Mesendoderm (in vitro differentiated cells): ENCODE data around the gene TTC38.

Experiments
- DNase-seq: peaks from one replicate; pipeline ENCODE4 v3.0.0; 2013
- H2AK5ac ChIP-seq: 2 replicates; pipeline ENCODE4 v1.6.1; 2013; ENCODE audit warnings: low read length, inconsistent platforms
- H2BK120ac ChIP-seq: 2 replicates; pipeline ENCODE4 v1.6.1; 2013; ENCODE audit warnings: low read depth, mild to moderate bottlenecking, low read length, moderate library complexity, mixed read lengths
- H2BK15ac ChIP-seq: replicated peaks from 2 replicates; pipeline ENCODE4 v1.6.1; 2013; ENCODE audit warnings: low read depth, mild to moderate bottlenecking, moderate library complexity
- H2BK5ac ChIP-seq: 2 replicates; pipeline ENCODE4 v1.6.1; 2013; ENCODE audit warnings: low read length, inconsistent platforms
- H3K18ac ChIP-seq: 2 replicates; pipeline ENCODE4 v1.6.1; 2013; ENCODE audit warnings: mild to moderate bottlenecking, low read length, mixed read lengths
- H3K23ac ChIP-seq: one replicate; pipeline ENCODE4 v1.6.1; 2013; ENCODE audit warnings: low read length
- H3K27ac ChIP-seq: 2 replicates; pipeline ENCODE4 v1.5.1; 2013; ENCODE audit warnings: low read depth, mild to moderate bottlenecking, inconsistent platforms, low read length, moderate library complexity
- H3K27me3 ChIP-seq: 2 replicates; pipeline ENCODE4 v1.6.1; 2013; ENCODE audit warnings: low read length, control low read depth, mild to moderate bottlenecking, inconsistent platforms; ENCODE audit not compliant: insufficient read depth, poor library complexity
- H3K36me3 ChIP-seq: 2 replicates; pipeline ENCODE4 v1.6.1; 2013; ENCODE audit warnings: low read length, inconsistent platforms; ENCODE audit not compliant: control insufficient read depth, insufficient read depth
- H3K4ac ChIP-seq: one replicate; pipeline ENCODE4 v1.6.1; 2013; ENCODE audit warnings: low read depth, mild to moderate bottlenecking, low read length, moderate library complexity
- H3K4me1 ChIP-seq: 2 replicates; pipeline ENCODE4 v1.6.1; 2013; ENCODE audit warnings: low read depth, low read length, inconsistent platforms; ENCODE audit not compliant: control insufficient read depth
- H3K4me2 ChIP-seq: 2 replicates; pipeline ENCODE4 v1.6.1; 2013; ENCODE audit warnings: low read length
- H3K4me3 ChIP-seq: 2 replicates; pipeline ENCODE4 v1.5.1; 2013; ENCODE audit warnings: mild to moderate bottlenecking, low read length
- H3K56ac ChIP-seq: one replicate; pipeline ENCODE4 v1.6.1; 2013; ENCODE audit warnings: low read length
- H3K79me1 ChIP-seq: 2 replicates; pipeline ENCODE4 v1.6.1; 2013; ENCODE audit warnings: low read length, inconsistent platforms
- H3K79me2 ChIP-seq: 2 replicates; pipeline ENCODE4 v1.6.1; 2013; ENCODE audit warnings: mild to moderate bottlenecking, low read length; ENCODE audit not compliant: control insufficient read depth, insufficient read depth
- H3K9ac ChIP-seq: 2 replicates; pipeline ENCODE4 v1.6.1; 2013; ENCODE audit warnings: low read length, inconsistent platforms
- H4K5ac ChIP-seq: one replicate; pipeline ENCODE4 v1.6.1; 2013; ENCODE audit warnings: low read length
- H4K8ac ChIP-seq: one replicate; pipeline ENCODE4 v1.6.1; 2013; ENCODE audit warnings: low read depth, mild to moderate bottlenecking, control low read depth, low read length, moderate library complexity
- WGBS: extraction: QIAGEN DNeasy Blood & Tissue Kit; methylation state at CpG from one replicate; pipeline ENCODE4 v1.1.7; 2013; ENCODE audit warnings: low lambda C conversion rate, missing lambda C conversion rate; ENCODE audit not compliant: insufficient coverage; ENCODE audit errors: extremely low coverage; 5-methylcytosine and 5-hydroxymethylcytosine counted together

Gene TTC38

GRCh38 chr22:46280063-46280817 lies 12.4 kb downstream of the TTC38 start:
- Histone ChIP-seq H3K23ac (no peak overlapping the region), H3K79me2 (no peaks in the 10 kb centered on the region), H3K56ac (no peak overlapping the region), H3K27me3 (no peaks in the 10 kb centered on the region), H3K4me2 (no peak overlapping the region), H2BK5ac (no peak overlapping the region), H2AK5ac (no peak overlapping the region), H3K36me3 (peaks cover 8% of the 10 kb centered on the region), H3K18ac (no peak overlapping the region), H3K79me1 (no peaks in the 10 kb centered on the region), H2BK15ac (no peak overlapping the region), H3K4me1 (no peaks in the 10 kb centered on the region), H3K4ac (no peak overlapping the region), H2BK120ac (no peak overlapping the region), H3K27ac (no peak overlapping the region), H3K4me3 (no peak overlapping the region), H4K5ac (no peak overlapping the region), H3K9ac (no peak overlapping the region), H4K8ac (no peak overlapping the region)
- DNase-seq: no peak
- no CpG with 5 or more reads among the region's 12 CpGs for WGBS

GRCh38 chr22:46280999-46281623 lies 13.3 kb downstream of the TTC38 start:
- Histone ChIP-seq H4K8ac (no peak overlapping the region), H3K4ac (no peak overlapping the region), H3K4me1 (no peaks in the 10 kb centered on the region), H4K5ac (no peak overlapping the region), H3K79me2 (no peaks in the 10 kb centered on the region), H3K56ac (no peak overlapping the region), H3K27ac (no peak overlapping the region), H2BK120ac (no peak overlapping the region), H3K27me3 (no peaks in the 10 kb centered on the region), H3K79me1 (no peaks in the 10 kb centered on the region), H3K23ac (no peak overlapping the region), H2AK5ac (no peak overlapping the region), H3K18ac (no peak overlapping the region), H2BK5ac (no peak overlapping the region), H3K4me3 (no peak overlapping the region), H3K9ac (no peak overlapping the region), H2BK15ac (no peak overlapping the region), H3K36me3 (peaks cover 8% of the 10 kb centered on the region), H3K4me2 (no peak overlapping the region)
- WGBS: no CpG with 5 or more reads among the region's 19 CpGs
- DNase-seq: no peak

- H3K79me1 ChIP-seq: no peaks in the 10 kb centered on the region
- H4K8ac ChIP-seq: no peak overlapping the region
- H3K4ac ChIP-seq: no peak overlapping the region
- H3K27me3 ChIP-seq: no peaks in the 10 kb centered on the region
- no peak overlapping the region for H3K27ac ChIP-seq
- H2BK120ac ChIP-seq: no peak overlapping the region
- H3K4me2 ChIP-seq: no peak overlapping the region
- no peak overlapping the region for H3K4me3 ChIP-seq
- H3K56ac ChIP-seq: no peak overlapping the region
- WGBS: no CpG with 5 or more reads among the region's 13 CpGs
- no peak overlapping the region for H3K23ac ChIP-seq
- no peak overlapping the region for H3K18ac ChIP-seq
- H3K9ac ChIP-seq: no peak overlapping the region
- H2BK5ac ChIP-seq: no peak overlapping the region
- H4K5ac ChIP-seq: no peak overlapping the region
- no peaks in the 10 kb centered on the region for H3K4me1 ChIP-seq
- no peak overlapping the region for H2AK5ac ChIP-seq
- peaks cover 8% of the 10 kb centered on the region for H3K36me3 ChIP-seq
- no peak for DNase-seq
- no peaks in the 10 kb centered on the region for H3K79me2 ChIP-seq
- no peak overlapping the region for H2BK15ac ChIP-seq
Observed at GRCh38 chr22:46281866-46282678, 14.3 kb downstream of the TTC38 start.

- H3K79me1 ChIP-seq: no peaks in the 10 kb centered on the region
- H4K8ac ChIP-seq: no peak overlapping the region
- no peak overlapping the region for H3K18ac ChIP-seq
- no peak overlapping the region for H3K4me2 ChIP-seq
- no CpG with 5 or more reads among the region's 3 CpGs for WGBS
- H3K4me1 ChIP-seq: no peaks in the 10 kb centered on the region
- DNase-seq: no peak
- H2AK5ac ChIP-seq: no peak overlapping the region
- no peak overlapping the region for H3K23ac ChIP-seq
- H3K27ac ChIP-seq: no peak overlapping the region
- no peak overlapping the region for H3K56ac ChIP-seq
- H2BK5ac ChIP-seq: no peak overlapping the region
- no peak overlapping the region for H3K4ac ChIP-seq
- H3K27me3 ChIP-seq: no peaks in the 10 kb centered on the region
- no peak overlapping the region for H3K9ac ChIP-seq
- no peak overlapping the region for H2BK15ac ChIP-seq
- no peaks in the 10 kb centered on the region for H3K79me2 ChIP-seq
- no peak overlapping the region for H3K4me3 ChIP-seq
- H2BK120ac ChIP-seq: no peak overlapping the region
- no peak overlapping the region for H4K5ac ChIP-seq
- H3K36me3 ChIP-seq: no peaks in the 10 kb centered on the region
Observed at GRCh38 chr22:46286006-46286405, 18.2 kb downstream of the TTC38 start.

- Histone ChIP-seq H3K4me3 (no peak overlapping the region), H3K9ac (no peak overlapping the region), H2AK5ac (no peak overlapping the region), H3K79me1 (no peaks in the 10 kb centered on the region), H3K23ac (no peak overlapping the region), H2BK15ac (no peak overlapping the region), H3K18ac (no peak overlapping the region), H3K36me3 (no peaks in the 10 kb centered on the region), H3K4me1 (no peaks in the 10 kb centered on the region), H3K4me2 (no peak overlapping the region), H3K56ac (no peak overlapping the region), H3K27ac (no peak overlapping the region), H3K27me3 (no peaks in the 10 kb centered on the region), H4K5ac (no peak overlapping the region), H2BK5ac (no peak overlapping the region), H3K4ac (no peak overlapping the region), H3K79me2 (no peaks in the 10 kb centered on the region), H2BK120ac (no peak overlapping the region), H4K8ac (no peak overlapping the region)
- WGBS: no CpG with 5 or more reads among the region's 15 CpGs
- no peak for DNase-seq
Observed at GRCh38 chr22:46286941-46287872, 19.4 kb downstream of the TTC38 start.
